SK-N-SH (cell line): ENCODE results near the gene GARRE1.

Source experiments
- CTCF ChIP-seq: fragments of 200-600 bp; sonication (generic); IDR thresholded peaks from 2 replicates; pipeline ENCODE4 v1.6.1; 2017; ENCODE audit warnings: antibody characterized with exemption, mild to moderate bottlenecking, moderate library complexity
- EZH2phosphoT487 ChIP-seq: fragments of 200-600 bp; sonication (generic); IDR thresholded peaks from 2 replicates; pipeline ENCODE4 v1.6.1; 2017; ENCODE audit warnings: low read depth, mixed run types, mild to moderate bottlenecking, antibody characterized with exemption, moderate library complexity, borderline replicate concordance
- FOXJ3 ChIP-seq: sonication (generic); formaldehyde crosslinking; IDR thresholded peaks from 2 replicates; pipeline ENCODE4 v1.5.1; 2020; ENCODE audit warnings: mild to moderate bottlenecking, missing genetic modification reagents
- GABPA ChIP-seq: IDR thresholded peaks from 2 replicates; pipeline ENCODE4 v1.4.0; 2012; ENCODE audit warnings: low read depth, mild to moderate bottlenecking
- JUND ChIP-seq: IDR thresholded peaks from 2 replicates; pipeline ENCODE4 v1.4.0; 2012
- MAX ChIP-seq: IDR thresholded peaks from 2 replicates; pipeline ENCODE4 v1.4.0; 2012; ENCODE audit warnings: low read depth
- NFIC ChIP-seq: IDR thresholded peaks from 2 replicates; pipeline ENCODE4 v1.4.0; 2012; ENCODE audit warnings: borderline replicate concordance
- PBX3 ChIP-seq: IDR thresholded peaks from 2 replicates; pipeline ENCODE4; 2012
- POLR2AphosphoS5 ChIP-seq: IDR thresholded peaks from 2 replicates; pipeline ENCODE4 v1.6.1; 2012; ENCODE audit warnings: low read depth, low read length
- RAD21 ChIP-seq: IDR thresholded peaks from 2 replicates; pipeline ENCODE4 v1.6.1; 2012; ENCODE audit warnings: mild to moderate bottlenecking, low read length
- RFX5 ChIP-seq: IDR thresholded peaks from 2 replicates; pipeline ENCODE4 v1.6.1; 2012; ENCODE audit warnings: mild to moderate bottlenecking, improper control_type of control experiment, low read length
- TAF1 ChIP-seq: IDR thresholded peaks from 2 replicates; pipeline ENCODE4 v1.6.1; 2012; ENCODE audit warnings: low read depth, mild to moderate bottlenecking, low read length, moderate library complexity, borderline replicate concordance
- USF1 ChIP-seq: IDR thresholded peaks from 2 replicates; pipeline ENCODE4 v1.4.0; 2012; ENCODE audit warnings: low read depth, borderline replicate concordance

- TF ChIP-seq CTCF = no peak
- no peak for TF ChIP-seq NFIC
- TF ChIP-seq FOXJ3 (CRISPR knock-in tag) = no peak
- no peak for TF ChIP-seq JUND
- TF ChIP-seq RAD21 = no peak
- TF ChIP-seq PBX3 = no peak
- TF ChIP-seq USF1 = no peak
- no peak for TF ChIP-seq TAF1
- no peak for TF ChIP-seq GABPA
- TF ChIP-seq MAX = no peak
- TF ChIP-seq EZH2phosphoT487 = no peak
- TF ChIP-seq RFX5 = no peak
- no peak for TF ChIP-seq POLR2AphosphoS5
Measured at GRCh38 chr19:34237939-34238338, 16.4 kb upstream of the GARRE1 start.
